ENCODE data around the gene FHIT.

Gene FHIT

GRCh38 chr3:59882746-59883145, 1368.5 kb downstream of the FHIT start:
- DNase-seq (ENCODE audit: low read depth, low spot score), result no peak

- no peak for DNase-seq (ENCODE audit: low read depth, low spot score)
Measured at GRCh38 chr3:59880717-59881116, 1370.5 kb downstream of the FHIT start.

GRCh38 chr3:59879031-59879581, 1372.1 kb downstream of the FHIT start:
- no peak for DNase-seq (ENCODE audit: low read depth, low spot score)

- DNase-seq (ENCODE audit: low read depth, low spot score), result no peak
Measured at GRCh38 chr3:59878038-59878427, 1373.2 kb downstream of the FHIT start.

- DNase-seq (ENCODE audit: low read depth, low spot score), result no peak
Measured at GRCh38 chr3:59877263-59878037, 1373.8 kb downstream of the FHIT start.

- no peak for DNase-seq (ENCODE audit: low read depth, low spot score)
Measured at GRCh38 chr3:59876533-59877062, 1374.7 kb downstream of the FHIT start.

GRCh38 chr3:59873576-59874230, 1377.5 kb downstream of the FHIT start:
- no peak for DNase-seq (ENCODE audit: low read depth, low spot score)

- DNase-seq (ENCODE audit: low read depth, low spot score), result no peak
Measured at GRCh38 chr3:59872128-59872527, 1379.1 kb downstream of the FHIT start.

GRCh38 chr3:59867185-59868002, 1383.9 kb downstream of the FHIT start:
- DNase-seq (ENCODE audit: low read depth, low spot score), result no peak

GRCh38 chr3:59866076-59866475, 1385.2 kb downstream of the FHIT start:
- no peak for DNase-seq (ENCODE audit: low read depth, low spot score)

GRCh38 chr3:59865351-59865750, 1385.9 kb downstream of the FHIT start:
- DNase-seq (ENCODE audit: low read depth, low spot score), result no peak

- no peak for DNase-seq (ENCODE audit: low read depth, low spot score)
Measured at GRCh38 chr3:59862686-59863085, 1388.6 kb downstream of the FHIT start.

GRCh38 chr3:59857589-59858346, 1393.5 kb downstream of the FHIT start:
- DNase-seq (ENCODE audit: low read depth, low spot score), result peak; percentile 65

GRCh38 chr3:59856934-59857460, 1394.3 kb downstream of the FHIT start:
- no peak for DNase-seq (ENCODE audit: low read depth, low spot score)

- DNase-seq (ENCODE audit: low read depth, low spot score), result no peak
Measured at GRCh38 chr3:59854061-59854709, 1397.1 kb downstream of the FHIT start.

GRCh38 chr3:59850417-59850816, 1400.8 kb downstream of the FHIT start:
- no peak for DNase-seq (ENCODE audit: low read depth, low spot score)

- no peak for DNase-seq (ENCODE audit: low read depth, low spot score)
Measured at GRCh38 chr3:59845386-59845785, 1405.9 kb downstream of the FHIT start.

GRCh38 chr3:59843821-59844220, 1407.4 kb downstream of the FHIT start:
- DNase-seq (ENCODE audit: low read depth, low spot score), result no peak

GRCh38 chr3:59839810-59840515, 1411.3 kb downstream of the FHIT start:
- no peak for DNase-seq (ENCODE audit: low read depth, low spot score)

GRCh38 chr3:59839283-59839682, 1412.0 kb downstream of the FHIT start:
- DNase-seq (ENCODE audit: low read depth, low spot score), result no peak
